ENCODE data around the gene EPC1.

DNA sequence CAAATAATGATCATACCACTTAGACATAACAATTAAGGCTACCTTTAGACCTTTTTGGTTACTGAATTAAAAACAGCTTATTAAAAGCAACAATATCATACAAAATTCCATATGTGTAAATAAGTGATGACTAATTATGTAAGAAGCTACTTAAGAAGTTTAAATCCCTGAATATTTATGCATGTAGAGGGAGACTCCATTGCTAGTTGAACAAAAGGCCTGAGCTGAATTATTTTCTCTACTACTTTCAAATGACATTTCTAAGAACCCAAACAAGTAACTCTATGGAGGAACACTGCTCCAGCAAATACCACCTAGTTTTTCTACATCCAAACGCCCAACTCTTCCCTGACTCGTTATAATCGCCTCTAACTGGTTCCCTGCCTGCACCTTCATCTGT lies 31.5 kb downstream of the EPC1 start:
- TF ChIP-seq, protein P1, sequence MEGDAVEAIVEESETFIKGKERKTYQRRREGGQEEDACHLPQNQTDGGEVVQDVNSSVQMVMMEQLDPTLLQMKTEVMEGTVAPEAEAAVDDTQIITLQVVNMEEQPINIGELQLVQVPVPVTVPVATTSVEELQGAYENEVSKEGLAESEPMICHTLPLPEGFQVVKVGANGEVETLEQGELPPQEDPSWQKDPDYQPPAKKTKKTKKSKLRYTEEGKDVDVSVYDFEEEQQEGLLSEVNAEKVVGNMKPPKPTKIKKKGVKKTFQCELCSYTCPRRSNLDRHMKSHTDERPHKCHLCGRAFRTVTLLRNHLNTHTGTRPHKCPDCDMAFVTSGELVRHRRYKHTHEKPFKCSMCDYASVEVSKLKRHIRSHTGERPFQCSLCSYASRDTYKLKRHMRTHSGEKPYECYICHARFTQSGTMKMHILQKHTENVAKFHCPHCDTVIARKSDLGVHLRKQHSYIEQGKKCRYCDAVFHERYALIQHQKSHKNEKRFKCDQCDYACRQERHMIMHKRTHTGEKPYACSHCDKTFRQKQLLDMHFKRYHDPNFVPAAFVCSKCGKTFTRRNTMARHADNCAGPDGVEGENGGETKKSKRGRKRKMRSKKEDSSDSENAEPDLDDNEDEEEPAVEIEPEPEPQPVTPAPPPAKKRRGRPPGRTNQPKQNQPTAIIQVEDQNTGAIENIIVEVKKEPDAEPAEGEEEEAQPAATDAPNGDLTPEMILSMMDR (optimal IDR thresholded peaks at IDR 0.05 in 1 of 3, IDR thresholded peaks at IDR 0.05 in 1 of 3, conservative IDR thresholded peaks at IDR 0.05 in 1 of 3; ENCODE audit: extremely low read depth in 1 of 3, insufficient read depth in 2 of 3, low read length in 3 of 3) = no peak
- TF ChIP-seq EZH2 (IDR thresholded peaks at IDR 0.05; ENCODE audit: low read length) = no peak
